Lower leg skin (tissue), 3 donors: ENCODE data around the gene FPR1.

Source experiments
- POLR2A ChIP-seq, 2 donors: fragments of 450-650 bp; IDR thresholded peaks; one replicate each; pipeline ENCODE4 v1.6.1; 2016 to 2017; ENCODE audit warnings: antibody characterized with exemption in 2 of 2, mild to moderate bottlenecking in 1 of 2, moderate library complexity in 1 of 2
- TF ChIP-seq, protein P1 (sequence below), 3 donors: fragments of 450-650 bp; IDR thresholded peaks; one replicate each; pipeline ENCODE4 v1.5.1; 2016; ENCODE audit warnings: antibody characterized with exemption in 3 of 3, mild to moderate bottlenecking in 3 of 3, moderate library complexity in 2 of 3

DNA sequence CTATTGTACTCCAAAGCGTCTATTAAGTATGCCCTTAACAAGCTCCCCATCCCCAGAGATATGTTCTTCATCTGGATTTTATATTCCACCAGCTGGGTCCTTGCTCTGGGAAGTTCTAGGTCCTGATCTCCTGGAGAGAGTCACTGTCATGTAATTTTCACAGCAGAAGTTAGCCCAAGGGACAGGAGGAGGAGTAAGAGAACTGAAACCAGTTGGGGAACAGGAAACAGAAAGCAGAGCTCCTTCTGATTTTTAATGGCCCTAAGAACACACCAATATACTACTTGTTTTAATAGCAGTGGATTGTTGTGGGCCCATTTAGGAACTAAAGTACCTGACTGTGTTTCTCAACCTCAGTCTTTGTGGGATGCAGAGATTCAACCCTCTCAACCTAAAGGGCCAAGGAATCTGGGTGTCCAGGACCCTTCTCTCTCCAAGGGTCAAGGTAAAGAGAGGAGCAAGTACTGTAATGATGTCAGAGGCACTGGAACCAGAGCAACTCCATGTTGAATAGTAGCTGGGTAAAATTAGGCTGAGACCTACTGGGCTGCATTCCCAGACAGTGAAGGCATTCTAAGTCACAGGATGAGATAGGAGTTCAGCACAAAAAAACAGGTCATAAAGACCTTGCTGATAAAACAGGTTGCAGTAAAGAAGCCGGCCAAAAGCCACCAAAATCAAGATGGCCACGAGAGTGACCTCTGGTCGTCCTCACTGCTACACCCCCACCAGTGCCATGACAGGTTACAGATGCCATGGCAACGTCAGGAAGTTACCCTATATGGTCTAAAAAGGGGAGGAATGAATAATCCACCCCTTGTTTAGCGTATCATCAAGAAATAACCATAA lies 35.2 kb upstream of the FPR1 start:
- TF ChIP-seq, protein P1, sequence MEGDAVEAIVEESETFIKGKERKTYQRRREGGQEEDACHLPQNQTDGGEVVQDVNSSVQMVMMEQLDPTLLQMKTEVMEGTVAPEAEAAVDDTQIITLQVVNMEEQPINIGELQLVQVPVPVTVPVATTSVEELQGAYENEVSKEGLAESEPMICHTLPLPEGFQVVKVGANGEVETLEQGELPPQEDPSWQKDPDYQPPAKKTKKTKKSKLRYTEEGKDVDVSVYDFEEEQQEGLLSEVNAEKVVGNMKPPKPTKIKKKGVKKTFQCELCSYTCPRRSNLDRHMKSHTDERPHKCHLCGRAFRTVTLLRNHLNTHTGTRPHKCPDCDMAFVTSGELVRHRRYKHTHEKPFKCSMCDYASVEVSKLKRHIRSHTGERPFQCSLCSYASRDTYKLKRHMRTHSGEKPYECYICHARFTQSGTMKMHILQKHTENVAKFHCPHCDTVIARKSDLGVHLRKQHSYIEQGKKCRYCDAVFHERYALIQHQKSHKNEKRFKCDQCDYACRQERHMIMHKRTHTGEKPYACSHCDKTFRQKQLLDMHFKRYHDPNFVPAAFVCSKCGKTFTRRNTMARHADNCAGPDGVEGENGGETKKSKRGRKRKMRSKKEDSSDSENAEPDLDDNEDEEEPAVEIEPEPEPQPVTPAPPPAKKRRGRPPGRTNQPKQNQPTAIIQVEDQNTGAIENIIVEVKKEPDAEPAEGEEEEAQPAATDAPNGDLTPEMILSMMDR (IDR thresholded peaks at IDR 0.05), result no peak
- no peak for TF ChIP-seq POLR2A (IDR thresholded peaks at IDR 0.05)
